H9 (cell line): ENCODE data around the gene SGMS2. TPM values are rescaled to one million over a fixed set of nuclear protein-coding genes. Genes with fewer than 3 reads are reported as not detected.

Source experiments
- DNase-seq: peaks from one replicate; pipeline ENCODE4 v3.0.0-alpha.2; 2017
- H2AFZ ChIP-seq: one replicate; pipeline ENCODE4 v1.6.1; 2013; ENCODE audit warnings: mild to moderate bottlenecking, low read length, control low read depth, moderate library complexity
- H2AK5ac ChIP-seq: 2 replicates; pipeline ENCODE4 v1.6.1; 2013; ENCODE audit warnings: low read length, control low read depth, mixed read lengths; ENCODE audit not compliant: insufficient read length
- H2BK120ac ChIP-seq: one replicate; pipeline ENCODE4 v1.6.1; 2013; ENCODE audit warnings: low read depth, mild to moderate bottlenecking, low read length, control low read depth, inconsistent platforms; ENCODE audit not compliant: poor library complexity, severe bottlenecking
- H2BK12ac ChIP-seq: 2 replicates; pipeline ENCODE4 v1.6.1; 2013; ENCODE audit warnings: low read length, control low read depth, mixed read lengths, low read depth; ENCODE audit not compliant: insufficient read length
- H2BK15ac ChIP-seq: 2 replicates; pipeline ENCODE4 v1.6.1; 2013; ENCODE audit warnings: low read depth, low read length, control low read depth
- H2BK20ac ChIP-seq: one replicate; pipeline ENCODE4 v1.6.1; 2013; ENCODE audit warnings: low read depth, mild to moderate bottlenecking, low read length, control low read depth, inconsistent platforms; ENCODE audit not compliant: poor library complexity, severe bottlenecking
- H2BK5ac ChIP-seq: 2 replicates; pipeline ENCODE4 v1.6.1; 2013; ENCODE audit warnings: low read length, control low read depth, mixed read lengths; ENCODE audit not compliant: insufficient read length
- H3K14ac ChIP-seq: 2 replicates; pipeline ENCODE4 v1.6.1; 2013; ENCODE audit warnings: low read length, control low read depth; ENCODE audit not compliant: insufficient read depth
- H3K18ac ChIP-seq: 2 replicates; pipeline ENCODE4 v1.6.1; 2013; ENCODE audit warnings: low read depth, mild to moderate bottlenecking, mixed read lengths, low read length, control low read depth; ENCODE audit not compliant: insufficient read length
- H3K23ac ChIP-seq: 2 replicates; pipeline ENCODE4 v1.6.1; 2013; ENCODE audit warnings: low read length, control low read depth, mixed read lengths, low read depth; ENCODE audit not compliant: insufficient read length
- H3K23me2 ChIP-seq: 2 replicates; pipeline ENCODE4 v1.6.1; 2013; ENCODE audit warnings: low read depth, mild to moderate bottlenecking, mixed read lengths, low read length, control low read depth; ENCODE audit not compliant: insufficient read length, poor library complexity, severe bottlenecking
- H3K27ac ChIP-seq: 2 replicates; pipeline ENCODE4 v1.5.1; 2013; ENCODE audit warnings: low read length, control low read depth, mixed read lengths, low read depth; ENCODE audit not compliant: insufficient read length
- H3K27me3 ChIP-seq: 2 replicates; pipeline ENCODE4 v1.6.1; 2013; ENCODE audit warnings: low read length, control low read depth, inconsistent platforms; ENCODE audit not compliant: insufficient read depth
- H3K4ac ChIP-seq: 2 replicates; pipeline ENCODE4 v1.6.1; 2013; ENCODE audit warnings: low read depth, mild to moderate bottlenecking, control low read depth, inconsistent platforms, low read length, moderate library complexity
- H3K4me1 ChIP-seq: 2 replicates; pipeline ENCODE4 v1.6.1; 2013; ENCODE audit warnings: low read length, control low read depth, inconsistent platforms; ENCODE audit not compliant: insufficient read depth
- H3K4me2 ChIP-seq: 2 replicates; pipeline ENCODE4 v1.6.1; 2013; ENCODE audit warnings: low read length, control low read depth, mixed read lengths; ENCODE audit not compliant: insufficient read length, insufficient read depth
- H3K56ac ChIP-seq: 2 replicates; pipeline ENCODE4 v1.6.1; 2013; ENCODE audit warnings: low read depth, mild to moderate bottlenecking, mixed read lengths, low read length, control low read depth; ENCODE audit not compliant: insufficient read length
- H3K79me1 ChIP-seq: 2 replicates; pipeline ENCODE4 v1.6.1; 2013; ENCODE audit warnings: low read depth, mild to moderate bottlenecking, moderate library complexity, low read length, control low read depth, inconsistent platforms; ENCODE audit not compliant: insufficient read depth, poor library complexity, severe bottlenecking
- H3K79me2 ChIP-seq: 2 replicates; pipeline ENCODE4 v1.6.1; 2013; ENCODE audit warnings: low read length, control low read depth, inconsistent platforms; ENCODE audit not compliant: insufficient read depth
- H3K9ac ChIP-seq: 2 replicates; pipeline ENCODE4 v1.6.1; 2013; ENCODE audit warnings: low read length, control low read depth, mixed read lengths; ENCODE audit not compliant: insufficient read length; ENCODE audit errors: extremely low read depth
- H3K9me3 ChIP-seq: one replicate; pipeline ENCODE4 v1.6.1; 2013; ENCODE audit warnings: low read depth, low read length, inconsistent platforms; ENCODE audit not compliant: control insufficient read depth
- H3T11ph ChIP-seq: one replicate; pipeline ENCODE4 v1.6.1; 2013; ENCODE audit warnings: mild to moderate bottlenecking, low read length, control low read depth, inconsistent platforms
- H4K20me1 ChIP-seq: one replicate; pipeline ENCODE4 v1.6.1; 2013; ENCODE audit not compliant: control insufficient read depth, insufficient read length, insufficient read depth
- H4K5ac ChIP-seq: 2 replicates; pipeline ENCODE4 v1.6.1; 2013; ENCODE audit warnings: low read depth, mild to moderate bottlenecking, mixed read lengths, low read length, control low read depth; ENCODE audit not compliant: insufficient read length
- H4K8ac ChIP-seq: replicated peaks from 2 replicates; pipeline ENCODE4 v1.6.1; 2013; ENCODE audit warnings: low read length, control low read depth, mixed read lengths, low read depth; ENCODE audit not compliant: insufficient read length
- H4K91ac ChIP-seq: 2 replicates; pipeline ENCODE4 v1.6.1; 2013; ENCODE audit warnings: low read depth, mild to moderate bottlenecking, moderate library complexity, mixed read lengths, low read length, control low read depth; ENCODE audit not compliant: insufficient read length
- H3K27ac Mint-ChIP-seq, 3 experiments: 2 replicates in 2 of 3; 3 replicates in 1 of 3; pipeline ENCODE4 v1.8.0; 2020 to 2021; ENCODE audit warnings: mixed read lengths in 3 of 3, mild to moderate bottlenecking in 1 of 3, moderate library complexity in 1 of 3
- H3K27me3 Mint-ChIP-seq: 2 replicates; pipeline ENCODE4 v1.8.0; 2021; ENCODE audit warnings: low read depth, mild to moderate bottlenecking, moderate library complexity, mixed read lengths
- H3K36me3 Mint-ChIP-seq, 3 experiments: 2 replicates in 2 of 3; 3 replicates in 1 of 3; pipeline ENCODE4 v1.8.0; 2020 to 2021; ENCODE audit warnings: low read depth in 3 of 3, mixed read lengths in 3 of 3; ENCODE audit not compliant: insufficient read depth in 1 of 3
- H3K4me1 Mint-ChIP-seq, 2 experiments: 2 replicates each; pipeline ENCODE4 v1.8.0; 2020; ENCODE audit warnings: mixed read lengths in 2 of 2
- H3K4me3 Mint-ChIP-seq, 2 experiments: 2 replicates in 1 of 2; 3 replicates in 1 of 2; pipeline ENCODE4 v1.8.0; 2020 to 2021; ENCODE audit warnings: mild to moderate bottlenecking in 2 of 2, mixed read lengths in 2 of 2, moderate library complexity in 1 of 2
- H3K9me3 Mint-ChIP-seq, 2 experiments: 2 replicates in 1 of 2; 3 replicates in 1 of 2; pipeline ENCODE4 v1.8.0; 2020; ENCODE audit warnings: mild to moderate bottlenecking in 2 of 2, mixed read lengths in 2 of 2, moderate library complexity in 1 of 2
- CTCF ChIP-seq: fragments of 200-600 bp; sonication (generic); conservative IDR thresholded peaks from 3 replicates; pipeline ENCODE4 v1.8.0; 2021; ENCODE audit warnings: antibody characterized with exemption, mild to moderate bottlenecking
- WGBS: extraction: QIAGEN DNeasy Blood & Tissue Kit; methylation state at CpG from one replicate; pipeline ENCODE4 v1.1.7; 2013; ENCODE audit warnings: missing lambda C conversion rate, low lambda C conversion rate, mixed read lengths; ENCODE audit not compliant: insufficient read length; ENCODE audit errors: extremely low coverage; 5-methylcytosine and 5-hydroxymethylcytosine counted together
- total RNA-seq: library from RNA; stranded (reverse); gene quantifications from 2 replicates; pipeline ENCODE4 v1.2.1, GENCODE V29; 2021

SGMS2 gene
- total RNA-seq, 1 experiment from 2014 or later: 9.7 TPM

DNA sequence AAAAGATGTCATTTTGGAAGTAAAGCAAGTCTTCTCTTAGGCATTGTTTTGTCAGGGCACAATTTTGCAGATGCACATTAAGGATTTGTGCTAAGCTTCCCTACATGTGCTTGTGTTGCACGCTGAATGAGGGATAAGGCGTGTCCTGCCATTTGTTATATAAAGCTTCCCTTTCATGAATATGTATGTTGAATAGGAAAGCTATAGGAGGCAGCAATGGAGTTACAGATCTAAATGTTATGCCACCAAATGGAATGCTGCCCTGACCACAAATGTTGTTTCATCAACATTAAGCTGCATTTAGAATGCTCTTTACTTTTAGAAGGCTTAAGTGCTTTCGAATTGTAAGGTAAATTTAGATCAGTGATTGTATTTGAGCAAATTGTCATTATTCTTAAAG is 20.9 kb downstream of the SGMS2 start:
- TF ChIP-seq CTCF: no peak
- H3K4me1 Mint-ChIP-seq: peaks cover 2 to 6% of the 10 kb centered on the region in 2 experiments
- H3K36me3 Mint-ChIP-seq: peaks cover 4 to 16% (median 7%) of the 10 kb centered on the region in 3 experiments; a peak in 6 of 7 replicates
- H3K27ac ChIP-seq: no peak overlapping the region
- no peak overlapping the region for H3K4ac ChIP-seq
- no peak overlapping the region for H3K4me2 ChIP-seq
- no peaks in the 10 kb centered on the region for H3K27me3 ChIP-seq
- H3K23me2 ChIP-seq: no peaks in the 10 kb centered on the region
- H3K4me3 Mint-ChIP-seq: no peak overlapping the region
- no peak overlapping the region for H2BK15ac ChIP-seq
- no peak overlapping the region for H3K14ac ChIP-seq
- H3K4me1 ChIP-seq: no peaks in the 10 kb centered on the region
- H3K9ac ChIP-seq: no peak overlapping the region
- H3K18ac ChIP-seq: no peak overlapping the region
- H3K9me3 Mint-ChIP-seq: peaks cover 8% of the 10 kb centered on the region in 2 experiments; a peak in 4 of 5 replicates
- no peak overlapping the region for H4K91ac ChIP-seq
- no peak overlapping the region for H3K27ac Mint-ChIP-seq
- no peaks in the 10 kb centered on the region for H3K79me1 ChIP-seq
- no peak overlapping the region for H2BK120ac ChIP-seq
- no peaks in the 10 kb centered on the region for H4K20me1 ChIP-seq
- no peak overlapping the region for H3K56ac ChIP-seq
- DNase-seq: no peak
- no peak overlapping the region for H2AFZ ChIP-seq
- H4K5ac ChIP-seq: no peak overlapping the region
- H2BK20ac ChIP-seq: no peak overlapping the region
- H3K27me3 Mint-ChIP-seq: no peaks in the 10 kb centered on the region; the same call in 1 of the 2 replicates
- no peaks in the 10 kb centered on the region for H3K79me2 ChIP-seq
- no peak overlapping the region for H2BK5ac ChIP-seq
- no peak overlapping the region for H3T11ph ChIP-seq
- no peak overlapping the region for H2BK12ac ChIP-seq
- H2AK5ac ChIP-seq: no peak overlapping the region
- no peak overlapping the region for H3K23ac ChIP-seq
- H3K9me3 ChIP-seq: no peaks in the 10 kb centered on the region
- no peak overlapping the region for H4K8ac ChIP-seq
- WGBS: no CpG with 5 or more reads among the region's 3 CpGs
